ENCODE results near the gene PRPF38B. TPM values are rescaled to one million over a fixed set of nuclear protein-coding genes. Genes with fewer than 3 reads are reported as not detected.

PRPF38B gene
- total and polyA plus RNA-seq, 4 donors: 9.5 to 20.9 (median 14.3) TPM

- Histone ChIP-seq H3K4me1 (ENCODE audit: control insufficient read depth in 4 of 4, insufficient read depth in 4 of 4, low read length in 3 of 4) (no peaks in the 10 kb centered on the region), H3K9me3 (ENCODE audit: control insufficient read depth in 4 of 4, low read length in 3 of 4) (no peaks in the 10 kb centered on the region), H3K36me3 (ENCODE audit: control insufficient read depth in 4 of 4, insufficient read depth in 3 of 4, low read depth in 1 of 4, low read length in 3 of 4) (no peaks in the 10 kb centered on the region), H3K9ac (ENCODE audit: low read depth in 1 of 2, low read length in 2 of 2) (no peak overlapping the region), H3K4me3 (ENCODE audit: low read depth in 1 of 3, low read length in 3 of 3) (no peak overlapping the region), H3K27ac (ENCODE audit: low read depth in 1 of 2, low read length in 2 of 2) (no peak overlapping the region), H3K27me3 (ENCODE audit: control insufficient read depth in 4 of 4, insufficient read depth in 4 of 4, low read length in 3 of 4) (peaks cover 0 to 4% (median 0%) of the 10 kb centered on the region in 4 donors)
- WGBS: 89% methylated on average over 4 of the region's 4 CpGs
- TF ChIP-seq TAF1 (conservative IDR thresholded peaks at IDR 0.05) (no peak), RXRA (IDR thresholded peaks at IDR 0.05) (no peak), FOXA1 (IDR thresholded peaks at IDR 0.05) (no peak), EGR1 (IDR thresholded peaks at IDR 0.05; ENCODE audit: low read depth in 2 of 2) (no peak), REST (IDR thresholded peaks at IDR 0.05) (no peak), CTCF (IDR thresholded peaks at IDR 0.05; ENCODE audit: low read depth, low read length, missing input control) (no peak), YY1 (IDR thresholded peaks at IDR 0.05) (no peak), NR2F2 (IDR thresholded peaks at IDR 0.05) (no peak), HNF4A (conservative IDR thresholded peaks at IDR 0.05) (no peak), ZBTB33 (IDR thresholded peaks at IDR 0.05) (no peak)
- no peak for DNase-seq (ENCODE audit: low spot score)
Measured at GRCh38 chr1:108729481-108729880, 37.4 kb downstream of the PRPF38B start.

GRCh38 chr1:108732398-108732797, 40.3 kb downstream of the PRPF38B start:
- 94% methylated on average over 1 of the region's 1 CpG for WGBS

More at GRCh38 chr1:108732398-108732797, 40.3 kb downstream of the PRPF38B start:
- no peak for TF ChIP-seq SP1 (IDR thresholded peaks at IDR 0.05)
- no peak for TF ChIP-seq NR2F2 (IDR thresholded peaks at IDR 0.05)
- TF ChIP-seq MAX (IDR thresholded peaks at IDR 0.05): no peak
- TF ChIP-seq YY1 (IDR thresholded peaks at IDR 0.05): no peak
- TF ChIP-seq ZBTB33 (IDR thresholded peaks at IDR 0.05): no peak
- TF ChIP-seq FOXA1 (IDR thresholded peaks at IDR 0.05): no peak
- TF ChIP-seq GABPA (IDR thresholded peaks at IDR 0.05 in 1 of 2, conservative IDR thresholded peaks at IDR 0.05 in 1 of 2): no peak
- no peak for TF ChIP-seq FOXA2 (IDR thresholded peaks at IDR 0.05)
- no peak for TF ChIP-seq RAD21 (IDR thresholded peaks at IDR 0.05)
- TF ChIP-seq HNF4G (IDR thresholded peaks at IDR 0.05): no peak
- no peak for TF ChIP-seq JUND (IDR thresholded peaks at IDR 0.05)
- TF ChIP-seq CTCF (IDR thresholded peaks at IDR 0.05; ENCODE audit: low read depth, low read length, missing input control): no peak
- TF ChIP-seq HNF4A (conservative IDR thresholded peaks at IDR 0.05): no peak
- no peak for TF ChIP-seq TAF1 (conservative IDR thresholded peaks at IDR 0.05)
- Histone ChIP-seq H3K4me1 (ENCODE audit: control insufficient read depth in 4 of 4, insufficient read depth in 4 of 4, low read length in 3 of 4) (no peaks in the 10 kb centered on the region), H3K36me3 (ENCODE audit: control insufficient read depth in 4 of 4, insufficient read depth in 3 of 4, low read depth in 1 of 4, low read length in 3 of 4) (no peaks in the 10 kb centered on the region), H3K9ac (ENCODE audit: low read depth in 1 of 2, low read length in 2 of 2) (no peak overlapping the region), H3K27me3 (ENCODE audit: control insufficient read depth in 4 of 4, insufficient read depth in 4 of 4, low read length in 3 of 4) (peaks cover 0 to 7% (median 0%) of the 10 kb centered on the region in 4 donors), H3K9me3 (ENCODE audit: control insufficient read depth in 4 of 4, low read length in 3 of 4) (no peaks in the 10 kb centered on the region), H3K27ac (ENCODE audit: low read depth in 1 of 2, low read length in 2 of 2) (no peak overlapping the region), H3K4me3 (ENCODE audit: low read depth in 1 of 3, low read length in 3 of 3) (no peak overlapping the region)
- no peak for DNase-seq (ENCODE audit: low spot score)

All from liver (tissue), 9 donors.